NCI-H526 treated with DMSO at 0.1 percent for 48 hours (cell line): ENCODE results near the gene NCKAP1.
A peak's percentile ranks its signal among the peaks of the same experiment; 100 is the strongest.
"Not testable (repeated sequence)": the region's sequence is repeated elsewhere in the genome, so short reads cannot be mapped to it uniquely, and the experiment has no call there.

Experiments
- DNase-seq: peaks from one replicate; lab custom pipeline; 2025; lab: John Stamatoyannopoulos, UW

NCKAP1 gene

DNA sequence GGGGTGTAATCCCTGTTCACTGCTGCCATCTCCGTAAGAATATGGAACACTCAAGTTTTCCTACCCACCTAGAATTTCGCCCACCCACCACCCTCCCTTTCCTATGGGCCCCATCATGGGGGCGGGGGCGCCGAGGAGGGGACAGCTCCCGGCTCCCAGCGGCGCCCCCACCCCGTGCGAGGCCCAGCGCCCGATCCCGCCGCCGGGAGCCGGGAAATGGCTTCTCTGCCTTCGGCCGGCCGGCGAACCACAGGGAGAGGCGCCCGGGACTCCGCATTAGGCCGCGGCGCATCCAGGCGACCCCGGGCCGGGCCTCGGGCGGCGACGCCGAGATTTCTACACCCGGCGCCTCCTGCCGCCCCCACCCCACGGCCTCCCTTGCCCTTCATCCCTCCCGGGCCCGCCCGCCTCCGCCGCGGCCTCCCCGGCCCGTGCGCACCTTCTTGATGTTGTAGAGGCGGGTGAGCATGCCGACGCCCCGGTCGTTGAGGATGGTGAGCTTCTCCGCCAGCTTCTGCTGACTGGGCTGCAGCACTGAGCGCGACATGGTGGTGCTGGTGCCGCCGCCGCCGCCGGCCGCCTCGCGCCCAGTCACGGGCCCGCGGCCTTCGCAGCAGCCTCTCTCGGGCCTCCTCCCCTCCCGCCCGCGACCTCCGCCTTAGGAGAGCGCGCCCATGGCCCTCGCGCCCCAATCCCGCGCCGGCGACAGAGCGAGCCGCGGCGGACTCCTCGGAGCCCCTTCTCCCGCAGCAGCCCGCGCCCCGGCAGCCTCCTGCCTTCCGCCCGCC lies 510 bp downstream of the NCKAP1 start:
- DNase-seq, result peak; percentile 51

DNA sequence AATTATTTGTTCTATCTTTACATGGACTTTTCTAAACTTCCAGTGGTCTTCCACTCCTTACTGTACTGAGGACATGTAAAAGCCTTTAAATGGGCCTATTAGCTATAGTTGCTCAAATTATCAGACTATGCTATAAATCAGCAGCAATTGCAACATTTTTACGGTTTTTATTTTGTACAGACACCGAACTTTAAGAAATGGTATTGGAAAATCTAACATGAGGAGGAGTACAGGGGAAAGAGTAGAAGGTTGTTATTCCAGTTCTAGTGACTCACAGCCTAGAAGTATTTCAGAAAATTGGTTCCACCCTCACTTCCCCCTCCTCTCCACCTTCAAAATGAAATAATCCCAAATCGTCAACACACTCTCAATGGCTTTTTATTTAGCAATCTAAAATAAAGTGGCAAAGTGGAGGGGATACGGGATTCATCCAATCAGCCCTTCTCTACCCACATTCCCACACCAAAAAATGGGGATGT lies 1.1 kb downstream of the NCKAP1 start:
- DNase-seq, result peak; percentile 51

DNA sequence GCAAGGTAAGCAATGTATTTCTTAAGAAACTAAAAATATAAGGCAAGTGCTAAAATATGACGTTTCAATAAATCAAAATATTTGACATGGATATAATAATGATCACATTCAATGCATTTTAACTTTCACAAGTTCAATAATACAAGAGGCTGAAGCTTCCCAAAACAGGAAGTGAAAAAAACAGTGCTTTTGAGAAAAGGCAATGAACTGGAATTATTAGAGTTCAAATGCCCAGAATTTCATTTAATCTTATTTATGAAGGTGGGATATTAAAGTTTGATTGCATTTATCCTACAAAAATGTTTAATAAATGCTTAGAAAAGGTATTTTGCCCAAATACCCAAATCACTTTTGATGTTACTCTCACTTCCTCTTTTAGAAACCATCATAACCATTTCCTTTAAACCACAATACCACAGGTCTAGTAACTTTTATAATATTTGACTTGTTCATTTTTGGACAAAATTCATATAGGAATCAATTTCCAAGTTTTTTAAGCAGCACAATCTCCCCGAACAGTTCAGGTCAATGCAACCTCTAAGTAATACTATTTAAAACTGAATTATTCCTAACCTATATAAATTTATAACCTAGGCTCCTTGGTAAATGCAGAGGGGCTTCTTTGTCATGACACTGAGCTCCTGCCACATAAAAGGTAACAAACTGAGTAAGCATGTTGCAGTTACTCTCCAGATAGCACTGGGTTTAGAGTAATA lies 2.1 kb downstream of the NCKAP1 start:
- DNase-seq, result no peak

DNA sequence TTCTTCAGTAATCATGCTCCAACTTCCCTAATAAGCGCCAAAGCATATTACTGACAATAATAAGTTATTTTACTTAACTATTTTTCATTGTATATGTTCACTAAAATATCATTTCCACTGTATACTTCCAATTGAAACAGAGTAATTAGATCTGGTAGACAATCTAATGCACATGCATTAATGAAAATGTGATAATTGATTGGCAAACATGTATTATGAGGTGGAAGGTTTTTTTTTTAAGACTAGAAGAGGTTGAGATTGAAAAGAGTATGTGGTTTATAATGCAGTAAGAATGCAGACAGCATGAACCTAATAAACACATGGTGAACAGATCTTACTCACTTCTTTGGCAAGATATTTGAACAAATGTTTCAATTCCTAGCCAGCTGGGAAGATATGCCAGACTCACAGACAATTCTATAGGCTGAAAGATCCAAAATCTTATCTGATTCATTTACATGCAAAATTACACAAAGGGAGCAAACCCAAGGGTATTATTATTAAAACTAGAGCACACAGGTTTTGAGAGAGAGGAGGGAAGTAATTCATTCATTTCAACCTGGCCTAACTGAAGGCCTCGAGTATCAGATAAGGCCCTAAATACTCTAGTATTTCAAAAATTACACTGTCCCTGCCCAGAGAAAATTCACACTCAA lies 2.8 kb downstream of the NCKAP1 start:
- DNase-seq, result no peak

DNA sequence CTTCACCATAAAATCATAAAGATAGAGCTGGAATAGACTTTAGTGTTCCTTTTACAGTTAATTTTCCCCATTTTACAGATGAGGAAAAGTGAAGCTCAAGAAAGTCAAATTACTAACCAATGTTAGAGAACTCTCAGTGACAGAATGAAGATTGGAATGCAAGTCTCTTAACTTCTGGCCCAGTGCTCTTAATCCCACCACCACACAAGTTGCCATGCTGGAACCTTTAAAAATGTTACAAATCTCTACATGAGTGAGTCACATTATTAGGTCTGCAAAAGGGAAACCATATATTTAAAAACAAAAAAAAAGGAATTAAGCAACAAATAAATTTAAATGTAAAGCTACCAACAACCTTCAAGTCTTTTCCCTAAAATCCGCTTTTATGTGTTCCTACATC lies 3.5 kb downstream of the NCKAP1 start:
- no peak for DNase-seq

DNA sequence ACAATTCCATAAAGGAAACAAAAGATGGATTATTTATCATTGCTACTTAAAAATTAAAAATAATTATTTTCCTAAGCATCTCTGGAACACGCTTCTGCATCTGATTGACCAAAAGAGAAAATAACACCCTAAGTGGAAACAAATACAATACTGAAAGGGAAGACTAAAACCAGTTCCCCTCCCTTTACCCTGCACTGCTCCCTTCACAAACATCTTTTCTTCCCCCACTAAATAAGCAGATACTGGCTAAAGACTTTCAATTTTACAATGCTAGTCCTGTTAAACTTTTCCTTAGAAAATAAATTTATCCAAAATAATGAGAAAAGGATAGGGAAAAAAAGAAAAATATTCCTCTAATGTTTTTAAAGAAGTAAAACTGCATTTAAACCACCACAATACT lies 4.3 kb downstream of the NCKAP1 start:
- DNase-seq, result no peak

DNA sequence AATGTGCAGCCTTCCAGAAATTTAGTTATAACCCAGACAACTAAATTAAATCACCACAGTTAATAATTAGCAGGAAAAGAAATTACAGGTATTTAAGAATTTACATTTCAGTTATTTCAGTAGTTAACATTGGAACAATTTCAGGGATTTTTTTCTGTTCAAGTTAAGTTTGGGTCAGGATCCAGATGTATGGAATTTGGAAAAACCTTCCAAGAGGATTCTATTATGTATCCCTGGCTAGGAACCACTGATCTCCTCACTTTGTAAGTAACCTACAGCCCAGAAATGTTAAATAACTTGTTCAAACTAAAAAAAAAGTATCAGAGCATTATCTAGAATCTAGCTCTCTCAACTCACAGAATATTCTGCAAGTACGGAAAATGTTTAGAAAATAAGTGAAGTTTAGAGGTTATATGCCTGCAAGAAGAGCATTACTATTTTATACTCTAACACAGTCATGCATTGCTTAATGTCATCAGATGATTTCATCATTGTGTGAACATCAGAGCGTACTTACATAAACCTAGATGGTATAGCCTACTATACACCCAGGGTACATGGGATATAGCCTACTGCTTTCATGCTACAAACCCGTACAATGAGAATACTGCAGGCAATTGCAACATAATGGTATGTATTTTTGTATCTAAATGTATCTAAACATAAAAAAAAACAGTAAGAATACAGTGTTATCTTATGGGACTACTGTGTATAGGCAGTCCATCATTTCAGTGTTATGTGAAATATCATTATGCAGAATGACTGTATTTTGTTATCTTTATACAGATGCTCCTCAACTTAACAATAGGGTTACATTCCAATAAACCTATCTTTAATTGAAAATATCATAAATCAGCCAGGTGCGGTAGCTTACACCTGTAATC lies 6.1 kb downstream of the NCKAP1 start:
- DNase-seq, result no peak

DNA sequence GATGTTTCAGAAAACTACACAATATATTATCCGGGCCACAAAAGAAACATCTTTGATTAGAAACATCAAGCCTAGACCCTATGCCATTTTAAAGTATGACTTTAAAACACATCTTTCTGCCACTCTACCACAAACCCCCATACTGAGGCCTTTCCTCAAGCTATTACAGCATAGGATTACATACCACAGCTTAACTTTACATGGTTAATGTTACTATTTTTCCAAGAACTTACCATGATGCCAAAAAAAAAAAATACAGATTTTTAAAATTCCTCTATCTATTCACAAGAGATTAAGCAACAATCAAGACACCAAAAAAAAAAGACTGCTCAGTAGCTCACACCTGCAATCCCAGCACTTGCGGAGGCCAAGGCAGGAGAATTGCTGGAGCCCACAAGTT lies 9.0 kb downstream of the NCKAP1 start:
- DNase-seq, result no peak

DNA sequence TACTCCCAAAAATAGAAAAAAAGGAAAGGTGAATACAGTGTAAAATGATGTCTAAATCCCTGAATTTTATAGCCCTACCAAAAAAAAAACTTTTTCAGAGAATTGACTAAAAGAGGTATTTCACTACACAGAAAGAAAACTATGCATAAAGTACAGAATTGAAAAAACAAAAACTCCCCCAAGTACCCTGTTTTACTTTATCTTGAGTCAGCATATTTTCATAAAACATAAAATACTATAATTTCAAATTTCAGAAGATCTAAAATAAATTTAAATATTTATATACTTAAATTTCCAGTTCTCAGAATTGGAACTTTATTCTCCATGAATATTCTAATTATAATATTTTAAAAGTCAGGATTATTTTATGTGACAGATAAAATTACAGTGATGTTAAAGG lies 10.1 kb downstream of the NCKAP1 start:
- DNase-seq, result no peak

DNA sequence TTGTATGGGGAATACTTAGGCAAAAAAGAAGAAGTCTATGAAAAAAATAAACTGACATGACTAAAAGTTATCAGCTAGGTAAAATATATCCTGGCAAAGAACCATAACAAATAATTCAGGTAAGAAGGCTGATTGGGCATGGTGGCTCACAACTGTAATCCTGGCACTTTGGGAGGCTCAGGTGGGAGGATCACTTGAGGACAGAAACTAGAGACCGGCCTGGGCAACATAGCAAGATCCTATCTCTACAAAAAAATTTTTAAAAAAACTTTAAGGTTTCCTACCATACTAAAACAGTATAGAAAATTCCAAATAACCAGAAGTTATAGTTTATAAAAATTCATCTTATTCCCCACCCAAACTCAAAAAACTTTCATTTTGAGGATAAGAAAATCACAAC lies 10.8 kb downstream of the NCKAP1 start:
- no peak for DNase-seq

DNA sequence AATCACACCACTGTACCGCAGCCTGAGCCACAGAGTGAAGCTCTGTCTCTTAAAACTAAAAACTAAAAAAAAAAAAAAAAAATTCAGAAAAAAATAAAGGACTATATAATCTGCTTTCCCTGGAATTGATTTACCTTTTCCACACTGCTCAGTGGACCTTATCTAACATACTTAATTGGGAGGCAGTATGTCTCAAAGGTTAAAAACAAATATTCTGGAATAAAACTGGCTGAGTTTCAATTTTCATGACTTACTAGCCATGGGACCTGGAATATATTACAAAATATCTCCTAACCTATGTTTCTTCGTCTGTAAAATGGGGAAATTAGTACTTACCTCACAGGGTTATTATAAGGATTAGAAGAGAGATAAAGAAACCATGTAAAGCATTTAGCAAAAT lies 11.8 kb downstream of the NCKAP1 start:
- DNase-seq, result no peak

DNA sequence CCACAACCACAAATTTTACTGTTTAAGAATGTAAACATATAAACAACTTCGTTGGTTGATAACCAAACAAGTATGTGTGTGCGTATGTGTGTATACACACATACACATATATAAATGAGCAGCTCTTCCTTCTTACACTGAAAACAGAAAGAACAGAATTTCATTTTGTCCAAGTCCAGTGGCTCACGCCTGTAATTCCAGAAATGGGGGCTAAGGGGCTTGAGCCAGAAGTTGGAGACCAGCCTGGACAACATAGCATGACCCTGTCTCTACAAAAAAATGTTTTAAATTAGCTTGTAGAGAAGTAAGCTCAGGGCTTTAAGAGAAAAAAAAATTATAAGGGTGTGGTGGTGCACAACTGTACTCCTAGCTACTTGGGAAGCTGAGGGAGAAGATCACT lies 12.3 kb downstream of the NCKAP1 start:
- DNase-seq, result no peak

DNA sequence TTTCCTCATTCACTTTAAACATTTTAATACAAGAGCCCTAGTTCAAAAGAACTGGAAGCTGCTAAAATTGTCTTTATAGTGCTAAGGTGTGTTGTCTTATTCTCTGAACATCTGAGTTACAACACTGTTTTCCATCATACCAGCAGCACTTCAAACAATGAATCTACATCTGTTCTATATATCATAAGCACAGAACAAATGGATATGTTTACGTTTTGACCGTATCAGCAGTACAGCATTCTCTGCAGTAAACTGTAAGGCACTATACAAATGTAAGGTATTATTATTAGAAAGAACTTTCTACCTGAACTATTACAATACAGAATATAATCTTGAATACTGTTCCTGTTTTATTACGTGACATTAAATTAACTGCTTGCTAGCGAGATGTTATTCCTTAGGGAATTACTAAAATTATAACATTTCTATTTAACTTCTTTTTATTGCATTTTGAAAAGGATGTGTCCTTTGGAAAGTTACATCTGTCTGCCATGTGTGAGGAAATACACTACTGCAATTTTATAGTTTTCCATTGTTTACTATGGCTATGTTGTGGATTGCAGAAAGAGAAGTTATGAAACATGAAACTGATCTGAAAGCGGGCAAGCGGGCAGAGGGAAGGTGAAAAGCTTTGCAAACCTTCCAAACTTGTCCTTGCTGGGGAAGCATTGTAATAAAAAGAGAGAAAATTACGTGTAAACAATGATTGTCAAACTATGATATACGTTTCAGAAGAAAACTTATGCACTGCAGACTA lies 13.7 kb downstream of the NCKAP1 start:
- DNase-seq, result no peak

DNA sequence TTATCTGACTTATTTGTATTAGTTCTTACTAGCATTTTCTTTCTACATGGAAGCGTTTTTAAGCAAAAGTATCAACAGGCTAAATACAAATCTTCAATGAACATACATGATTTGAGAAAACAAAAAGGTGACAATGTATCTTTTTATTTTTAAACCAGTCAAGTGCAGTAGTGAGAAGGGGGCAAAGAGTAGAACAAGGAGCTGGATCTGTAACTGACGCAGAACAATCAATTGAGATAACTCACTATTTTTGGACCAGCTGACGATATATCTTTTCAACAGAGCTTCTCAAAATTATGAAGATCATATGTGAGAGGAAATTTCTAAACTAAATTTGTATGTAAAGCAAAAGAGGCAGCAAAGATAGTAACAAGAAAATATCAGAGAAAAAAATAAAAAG lies 15.5 kb downstream of the NCKAP1 start:
- DNase-seq, result no peak

DNA sequence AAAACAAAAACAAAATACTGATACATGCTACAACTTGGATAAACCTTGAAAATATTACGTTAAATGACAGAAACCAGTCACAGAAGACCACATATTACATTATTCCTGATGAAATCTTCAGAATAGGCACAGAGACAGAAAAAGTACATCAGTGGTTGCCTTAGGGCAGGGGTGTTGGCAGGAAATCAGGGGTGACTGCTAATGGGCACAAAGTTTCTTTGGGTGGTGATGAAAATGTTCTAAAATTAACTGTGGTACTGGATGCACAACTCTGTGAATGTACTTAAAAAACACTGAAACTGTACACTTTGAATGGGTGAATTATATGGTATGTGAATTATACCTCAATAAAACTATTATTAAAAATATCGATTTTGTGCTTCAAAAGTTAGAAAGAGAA lies 16.6 kb downstream of the NCKAP1 start:
- no peak for DNase-seq

DNA sequence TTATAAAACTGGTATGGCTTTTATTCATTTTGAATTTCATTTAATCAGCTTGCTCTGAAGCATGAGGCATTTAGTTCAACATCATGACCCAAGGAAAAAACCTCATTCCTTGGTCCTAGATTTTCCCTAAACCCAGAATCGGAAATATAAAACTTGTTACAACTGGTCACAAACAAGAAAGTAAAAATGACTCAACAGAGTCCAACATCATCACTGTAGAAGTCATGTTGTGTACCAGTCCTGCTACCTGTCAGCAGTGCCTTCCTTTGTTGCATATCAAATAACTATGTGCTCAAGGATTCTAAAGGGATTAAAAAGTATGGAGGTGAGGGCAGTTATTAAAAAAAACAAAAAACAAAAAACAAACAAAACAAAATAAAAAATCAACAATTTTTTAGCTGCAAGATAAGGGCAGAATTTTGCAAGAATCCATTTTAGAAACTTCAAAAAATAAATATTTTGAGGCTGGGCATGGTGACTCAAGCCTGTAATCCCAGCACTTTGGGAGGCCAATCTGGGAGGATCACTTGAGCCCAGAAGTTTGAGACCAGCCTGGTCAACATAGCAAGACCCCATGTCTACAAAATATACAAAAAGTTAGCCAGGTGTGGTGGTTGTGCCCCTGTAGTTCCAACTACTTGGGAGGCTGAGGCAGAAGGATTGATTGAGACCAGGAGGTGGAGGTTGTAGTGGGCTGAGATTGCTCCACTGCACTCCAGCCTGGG lies 18.4 kb downstream of the NCKAP1 start:
- no peak for DNase-seq

DNA sequence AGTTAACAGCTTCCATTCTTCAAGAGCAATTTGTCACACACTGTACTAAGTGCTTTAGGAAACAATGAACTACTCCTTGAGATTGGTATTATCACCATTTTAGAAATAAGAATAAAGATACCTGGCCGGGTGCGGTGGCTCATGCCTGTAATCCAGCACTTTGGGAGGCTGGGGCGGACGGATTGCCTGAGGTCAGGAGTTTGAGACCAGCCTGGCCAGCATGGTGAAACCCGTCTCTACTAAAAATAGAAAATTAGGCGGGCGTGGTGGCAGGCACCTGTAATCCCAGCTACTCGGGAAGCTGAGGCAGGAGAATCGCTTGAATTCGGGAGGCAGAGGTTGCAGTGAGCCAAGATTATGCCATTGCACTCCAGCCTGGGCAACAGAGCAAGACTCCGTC lies 20.4 kb downstream of the NCKAP1 start:
- not testable (repeated sequence) for DNase-seq

DNA sequence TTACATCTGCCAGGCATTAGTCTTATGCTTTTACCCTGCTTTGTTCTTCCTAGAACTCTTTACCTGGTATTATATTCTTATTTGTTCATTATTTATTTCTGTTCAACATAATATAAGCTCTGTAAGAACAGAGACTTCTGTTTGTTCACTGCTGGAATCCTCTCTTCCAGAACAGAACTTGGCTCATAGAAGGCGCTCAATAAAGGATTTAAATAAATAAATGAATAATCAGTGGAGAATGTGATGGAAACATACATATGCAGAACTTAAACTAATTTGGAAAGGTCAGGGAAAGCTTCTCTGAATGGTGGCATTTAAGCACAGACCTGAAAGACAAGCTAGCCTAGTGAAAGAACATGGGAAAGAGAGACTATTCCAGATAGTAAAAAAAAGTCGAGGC lies 24.3 kb downstream of the NCKAP1 start:
- DNase-seq, result no peak

DNA sequence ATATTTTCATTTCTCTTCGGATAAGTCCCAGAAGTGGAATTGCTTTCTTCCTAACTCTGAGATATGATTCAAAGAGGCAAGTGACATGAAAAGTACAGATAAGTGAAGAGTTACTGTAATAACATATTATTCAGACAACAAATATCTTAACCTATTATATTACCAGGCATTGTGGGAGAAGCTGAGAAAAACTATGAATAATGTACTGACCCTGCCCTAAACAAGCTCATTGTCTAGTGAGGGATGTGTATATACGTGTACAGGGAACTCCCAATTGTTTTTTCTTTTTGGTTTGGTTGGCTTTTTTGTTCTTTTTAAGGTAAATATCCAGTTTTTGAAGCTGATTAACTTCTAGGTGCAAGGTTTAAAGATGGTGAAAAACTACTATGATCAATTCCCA lies 26.5 kb downstream of the NCKAP1 start:
- DNase-seq, result no peak

DNA sequence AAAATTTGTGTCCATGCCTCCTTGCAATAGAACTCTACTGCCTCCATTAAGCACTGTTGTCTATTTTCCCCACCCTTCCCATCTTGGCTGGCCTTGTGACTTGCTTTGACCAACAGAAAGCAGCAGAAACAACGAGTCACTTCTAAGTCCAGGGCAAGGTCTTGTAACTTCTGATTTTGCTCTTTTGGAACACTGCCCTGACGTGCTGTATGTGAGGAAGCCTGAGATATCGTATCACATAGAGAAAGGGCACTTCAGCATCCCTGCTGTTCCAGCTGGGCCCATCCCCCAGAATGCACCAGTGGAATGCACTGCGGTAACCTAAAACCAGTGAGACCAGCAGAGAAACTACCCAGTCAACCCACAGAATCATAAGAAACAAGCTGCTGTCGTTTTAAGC lies 28.1 kb downstream of the NCKAP1 start:
- no peak for DNase-seq
